ENCODE data around the gene ARL6IP1.
"Not testable (repeated sequence)": the region's sequence is repeated elsewhere in the genome, so short reads cannot be mapped to it uniquely, and the experiment has no call there.

DNA sequence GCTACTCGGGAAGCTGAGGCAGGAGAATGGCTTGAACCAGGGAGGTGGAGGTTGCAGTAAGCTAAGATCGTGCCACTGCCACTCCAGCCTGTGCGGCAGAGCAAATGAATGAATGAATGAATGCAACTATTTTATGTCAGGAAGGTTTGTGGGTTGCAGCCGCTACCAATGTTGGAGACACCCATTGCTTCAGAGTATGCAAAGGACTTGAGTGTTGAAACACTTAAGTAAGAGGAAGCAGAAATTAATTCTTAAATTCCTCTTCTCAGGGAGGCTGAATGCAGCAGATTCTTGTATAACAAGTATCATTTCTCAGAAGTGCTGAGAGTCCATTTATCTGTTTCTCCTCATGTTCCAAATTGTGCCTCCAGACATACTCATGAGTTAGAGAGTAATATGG lies 26.7 kb downstream of the ARL6IP1 start:
- TF ChIP-seq, protein P1, sequence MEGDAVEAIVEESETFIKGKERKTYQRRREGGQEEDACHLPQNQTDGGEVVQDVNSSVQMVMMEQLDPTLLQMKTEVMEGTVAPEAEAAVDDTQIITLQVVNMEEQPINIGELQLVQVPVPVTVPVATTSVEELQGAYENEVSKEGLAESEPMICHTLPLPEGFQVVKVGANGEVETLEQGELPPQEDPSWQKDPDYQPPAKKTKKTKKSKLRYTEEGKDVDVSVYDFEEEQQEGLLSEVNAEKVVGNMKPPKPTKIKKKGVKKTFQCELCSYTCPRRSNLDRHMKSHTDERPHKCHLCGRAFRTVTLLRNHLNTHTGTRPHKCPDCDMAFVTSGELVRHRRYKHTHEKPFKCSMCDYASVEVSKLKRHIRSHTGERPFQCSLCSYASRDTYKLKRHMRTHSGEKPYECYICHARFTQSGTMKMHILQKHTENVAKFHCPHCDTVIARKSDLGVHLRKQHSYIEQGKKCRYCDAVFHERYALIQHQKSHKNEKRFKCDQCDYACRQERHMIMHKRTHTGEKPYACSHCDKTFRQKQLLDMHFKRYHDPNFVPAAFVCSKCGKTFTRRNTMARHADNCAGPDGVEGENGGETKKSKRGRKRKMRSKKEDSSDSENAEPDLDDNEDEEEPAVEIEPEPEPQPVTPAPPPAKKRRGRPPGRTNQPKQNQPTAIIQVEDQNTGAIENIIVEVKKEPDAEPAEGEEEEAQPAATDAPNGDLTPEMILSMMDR (conservative IDR thresholded peaks at IDR 0.05; ENCODE audit: low read depth, low read length): not testable (repeated sequence)
- TF ChIP-seq RAD21 (IDR thresholded peaks at IDR 0.05; ENCODE audit: low read length); POLR2A (IDR thresholded peaks at IDR 0.05; ENCODE audit: low read depth, low read length); MAFK (IDR thresholded peaks at IDR 0.05; ENCODE audit: low read depth, low read length); CEBPB (IDR thresholded peaks at IDR 0.05; ENCODE audit: low read depth, low read length); FOS (IDR thresholded peaks at IDR 0.05; ENCODE audit: low read depth, low read length); USF2 (IDR thresholded peaks at IDR 0.05; ENCODE audit: low read depth, low read length): not testable (repeated sequence)
